Immature natural killer cell (primary cell): ENCODE results near the gene KRT7. TPM values are rescaled to one million over a fixed set of nuclear protein-coding genes. Genes with fewer than 3 reads are reported as not detected.

Experiments used
- DNase-seq, 3 donors: peaks; one replicate each; pipeline ENCODE4 v3.0.0; 2022; ENCODE audit warnings: mixed read lengths in 1 of 3
- H3K27ac Mint-ChIP-seq, 6 donors: one replicate each; pipeline ENCODE4 v1.8.0; 2020; ENCODE audit warnings: mixed read lengths in 6 of 6, mild to moderate bottlenecking in 5 of 6, inconsistent platforms in 4 of 6, moderate library complexity in 3 of 6
- H3K27me3 Mint-ChIP-seq, 3 donors: one replicate each; pipeline ENCODE4 v1.8.0; 2020 to 2021; ENCODE audit warnings: low read depth in 3 of 3, mild to moderate bottlenecking in 3 of 3, mixed read lengths in 3 of 3, moderate library complexity in 3 of 3, inconsistent platforms in 1 of 3
- H3K36me3 Mint-ChIP-seq, 3 donors: one replicate each; pipeline ENCODE4 v1.8.0; 2020; ENCODE audit warnings: mixed read lengths in 3 of 3, inconsistent platforms in 2 of 3, mild to moderate bottlenecking in 2 of 3
- H3K4me1 Mint-ChIP-seq, 2 donors: one replicate each; pipeline ENCODE4 v1.8.0; 2020; ENCODE audit warnings: inconsistent platforms in 2 of 2, mild to moderate bottlenecking in 2 of 2, mixed read lengths in 2 of 2, moderate library complexity in 1 of 2
- H3K4me3 Mint-ChIP-seq, 5 donors: one replicate each; pipeline ENCODE4 v1.8.0; 2020; ENCODE audit warnings: mild to moderate bottlenecking in 5 of 5, mixed read lengths in 5 of 5, inconsistent platforms in 3 of 5, moderate library complexity in 3 of 5
- H3K9me3 Mint-ChIP-seq, 6 donors: one replicate each; pipeline ENCODE4 v1.8.0; 2020; ENCODE audit warnings: mild to moderate bottlenecking in 6 of 6, mixed read lengths in 6 of 6, inconsistent platforms in 4 of 6, moderate library complexity in 3 of 6
- polyA plus RNA-seq, 3 donors: library from polyadenylated mRNA; unstranded; fragments of 300-500 nt; fragmentation: Illumina TruSeq; gene quantifications; one replicate each; pipeline ENCODE4 v1.2.3, GENCODE V29; 2021

KRT7 gene
- polyA plus RNA-seq, 3 donors from 2014 or later, result not detected

DNA sequence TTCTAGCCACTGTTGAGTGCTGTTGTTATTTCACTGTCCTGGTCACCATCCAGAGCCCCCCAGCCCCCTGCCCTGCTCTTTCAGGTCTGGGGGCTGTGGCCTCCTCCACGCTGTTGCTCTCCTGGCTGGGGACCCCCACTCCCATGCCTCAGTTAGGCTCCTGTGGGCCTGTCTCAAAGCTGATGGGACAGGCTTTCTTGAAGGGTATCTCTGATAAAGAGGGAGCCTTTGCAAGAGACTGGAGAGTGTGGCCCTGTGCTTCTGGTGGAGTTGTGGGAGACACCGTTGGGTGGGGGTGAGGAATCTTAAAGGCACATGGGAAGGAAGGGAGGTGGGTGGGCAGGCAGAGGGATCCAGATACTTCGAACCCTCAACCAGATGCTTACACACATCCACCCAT, 29.2 kb downstream of the KRT7 start:
- Mint-ChIP-seq H3K27ac (no peak overlapping the region), H3K36me3 (no peaks in the 10 kb centered on the region), H3K9me3 (no peaks in the 10 kb centered on the region), H3K4me3 (no peak overlapping the region), H3K4me1 (peaks cover 10 to 20% of the 10 kb centered on the region in 2 donors), H3K27me3 (peaks cover 4 to 8% (median 7%) of the 10 kb centered on the region in 3 donors)
- no peak for DNase-seq

DNA sequence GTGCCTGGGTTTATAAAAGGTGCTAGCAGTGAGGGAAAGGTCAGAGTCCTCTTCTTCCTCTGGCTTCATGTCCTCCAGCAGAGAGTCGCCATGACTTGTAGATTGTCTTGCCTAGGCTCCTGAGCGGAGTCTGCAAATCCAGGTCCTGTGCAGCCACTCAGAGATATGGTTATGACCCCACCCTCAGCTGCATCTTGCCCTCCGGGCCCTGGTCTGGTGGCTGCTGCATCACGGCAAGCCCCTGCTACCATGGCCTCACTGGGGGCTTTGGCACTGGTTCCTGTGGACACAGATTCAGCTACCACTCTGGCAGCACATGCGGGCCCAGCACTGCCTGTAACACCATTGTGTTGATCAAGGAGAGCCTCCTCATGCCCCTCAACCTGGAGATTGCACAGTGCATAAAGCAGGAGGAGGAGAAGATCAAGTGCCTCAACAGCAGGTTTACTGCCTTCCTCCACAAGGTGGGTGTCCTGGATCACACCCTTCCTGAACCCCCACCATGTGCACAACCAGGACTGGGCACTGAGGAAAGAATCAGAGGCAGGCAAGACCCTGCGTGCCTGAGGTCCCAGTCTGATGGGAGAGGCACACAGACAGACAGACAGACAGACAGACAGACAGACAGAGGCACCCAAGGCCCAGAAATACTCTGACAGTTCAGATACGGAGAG, 30.9 kb downstream of the KRT7 start:
- H3K36me3 Mint-ChIP-seq, result no peaks in the 10 kb centered on the region
- H3K27me3 Mint-ChIP-seq, result peaks cover 6 to 8% (median 7%) of the 10 kb centered on the region in 3 donors
- no peak for DNase-seq
- H3K4me1 Mint-ChIP-seq, result peaks cover 10 to 20% of the 10 kb centered on the region in 2 donors
- no peak overlapping the region for H3K4me3 Mint-ChIP-seq
- no peaks in the 10 kb centered on the region for H3K9me3 Mint-ChIP-seq
- H3K27ac Mint-ChIP-seq, result no peak overlapping the region

DNA sequence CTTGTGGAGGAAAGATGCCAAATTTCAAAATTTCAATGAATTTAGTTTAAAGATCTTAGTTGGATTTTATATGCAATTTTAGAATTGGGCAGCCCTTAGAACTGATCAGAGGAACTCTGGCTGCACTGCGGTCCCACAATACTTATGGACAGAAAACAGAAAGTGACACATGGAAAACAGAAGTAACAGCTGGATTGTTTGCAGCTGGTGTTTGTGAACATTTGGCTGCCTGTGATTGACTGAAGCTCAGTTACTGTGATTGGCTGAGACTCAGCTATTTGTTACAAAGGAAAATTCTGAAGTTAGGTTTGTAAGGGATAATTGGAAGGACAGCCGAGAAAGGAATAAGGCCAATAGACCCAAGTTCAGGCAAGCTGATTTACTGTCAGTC, 31.4 kb downstream of the KRT7 start:
- Mint-ChIP-seq H3K27ac (no peak overlapping the region), H3K36me3 (no peaks in the 10 kb centered on the region), H3K4me3 (no peak overlapping the region), H3K9me3 (no peaks in the 10 kb centered on the region), H3K27me3 (peaks cover 3 to 7% (median 6%) of the 10 kb centered on the region in 3 donors), H3K4me1 (peaks cover 10 to 15% of the 10 kb centered on the region in 2 donors)
- DNase-seq, result no peak

DNA sequence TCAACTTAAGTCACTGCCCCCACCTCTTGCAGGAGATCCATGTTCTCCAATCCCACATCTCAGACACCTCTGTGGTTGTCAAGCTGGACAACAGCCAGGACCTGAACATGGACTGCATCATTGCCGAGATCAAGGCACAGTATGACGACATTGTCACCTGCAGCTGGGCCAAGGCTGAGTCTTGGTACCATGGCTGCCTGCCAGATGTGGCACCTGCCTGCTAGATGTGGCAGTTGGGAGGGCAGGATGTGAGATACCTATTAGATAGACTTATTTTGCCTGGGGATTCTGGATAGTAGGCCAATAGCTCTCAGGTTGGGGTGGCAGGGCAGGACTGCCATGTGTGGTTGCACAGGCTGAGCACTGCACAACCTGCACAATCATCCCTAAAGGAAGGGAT, 33.5 kb downstream of the KRT7 start:
- Mint-ChIP-seq H3K4me1 (no peaks in the 10 kb centered on the region), H3K27ac (no peak overlapping the region), H3K27me3 (peaks cover under 1 to 10% (median 6%) of the 10 kb centered on the region in 3 donors), H3K4me3 (no peak overlapping the region), H3K9me3 (no peaks in the 10 kb centered on the region), H3K36me3 (no peaks in the 10 kb centered on the region)
- no peak for DNase-seq

DNA sequence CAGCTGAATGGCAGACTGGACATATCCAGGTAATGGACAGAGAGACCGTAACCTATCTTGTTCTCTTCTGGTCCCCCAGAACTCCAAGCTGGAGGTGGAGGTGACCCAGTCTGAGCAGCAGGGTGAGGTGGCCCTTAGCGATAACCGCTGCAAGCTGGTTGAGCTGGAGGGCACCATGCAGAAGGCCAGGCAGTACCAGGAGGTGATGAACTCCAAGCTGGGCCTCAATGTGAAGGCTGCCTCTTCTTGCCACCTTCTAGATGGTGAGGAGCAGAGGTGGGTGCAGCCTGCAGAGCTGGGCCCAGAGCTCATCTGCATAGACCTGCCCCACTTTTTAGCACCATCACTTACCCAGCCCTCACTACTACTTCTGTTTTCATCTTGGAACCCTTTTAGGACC, 34.2 kb downstream of the KRT7 start:
- Mint-ChIP-seq H3K4me3 (no peak overlapping the region), H3K36me3 (no peaks in the 10 kb centered on the region), H3K4me1 (no peaks in the 10 kb centered on the region), H3K27me3 (peaks cover 0 to 10% (median 6%) of the 10 kb centered on the region in 3 donors), H3K9me3 (no peaks in the 10 kb centered on the region), H3K27ac (no peak overlapping the region)
- DNase-seq, result no peak

DNA sequence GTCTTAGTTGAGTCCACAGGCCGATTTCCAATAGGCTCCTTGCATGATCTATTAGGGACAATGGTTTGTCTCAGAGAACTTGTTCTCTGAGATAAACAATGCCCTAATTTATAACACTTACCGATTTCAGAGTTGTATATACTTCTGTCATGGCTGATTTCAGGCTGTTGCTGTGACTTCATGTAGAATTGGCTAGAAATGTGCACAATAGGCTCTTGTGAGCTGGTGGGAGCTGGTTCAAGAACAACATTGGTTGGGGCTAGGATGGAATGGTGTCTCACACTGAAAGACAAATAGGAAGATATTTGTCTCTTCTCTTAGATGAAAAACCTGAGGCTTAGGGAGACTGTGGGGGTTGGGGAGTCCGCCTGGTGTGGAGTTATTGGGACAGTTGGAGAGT, 34.7 kb downstream of the KRT7 start:
- Mint-ChIP-seq H3K4me1 (no peaks in the 10 kb centered on the region), H3K9me3 (no peaks in the 10 kb centered on the region), H3K36me3 (no peaks in the 10 kb centered on the region), H3K27me3 (peaks cover 0 to 10% (median 3%) of the 10 kb centered on the region in 3 donors), H3K27ac (peak overlapping the region in 1 of 6 donors; percentile 51), H3K4me3 (no peak overlapping the region)
- no peak for DNase-seq

DNA sequence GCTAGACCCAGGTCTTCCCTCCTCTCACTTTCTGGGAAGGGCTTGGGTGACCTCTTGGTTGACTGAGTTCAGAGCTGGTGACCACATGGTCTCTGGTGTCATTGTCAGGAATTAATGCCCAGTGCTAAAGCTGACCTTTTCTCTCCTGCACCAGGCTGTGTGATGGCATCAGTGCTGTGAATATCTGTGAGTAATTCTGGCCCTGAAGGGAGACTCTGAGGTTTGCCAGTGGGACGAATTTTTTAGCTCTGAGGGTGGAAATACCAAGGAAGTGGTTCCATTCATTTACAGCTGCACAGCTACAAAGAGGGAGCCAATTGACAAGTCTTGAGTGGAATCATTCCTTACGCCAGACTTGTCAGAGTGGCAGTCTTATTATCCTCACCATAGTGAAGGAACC, 35.2 kb downstream of the KRT7 start:
- no peak overlapping the region for H3K4me3 Mint-ChIP-seq
- H3K27ac Mint-ChIP-seq, result no peak overlapping the region
- H3K9me3 Mint-ChIP-seq, result no peaks in the 10 kb centered on the region
- no peaks in the 10 kb centered on the region for H3K4me1 Mint-ChIP-seq
- DNase-seq, result no peak
- no peaks in the 10 kb centered on the region for H3K36me3 Mint-ChIP-seq
- peaks cover 3 to 10% (median 4%) of the 10 kb centered on the region in 3 donors for H3K27me3 Mint-ChIP-seq

DNA sequence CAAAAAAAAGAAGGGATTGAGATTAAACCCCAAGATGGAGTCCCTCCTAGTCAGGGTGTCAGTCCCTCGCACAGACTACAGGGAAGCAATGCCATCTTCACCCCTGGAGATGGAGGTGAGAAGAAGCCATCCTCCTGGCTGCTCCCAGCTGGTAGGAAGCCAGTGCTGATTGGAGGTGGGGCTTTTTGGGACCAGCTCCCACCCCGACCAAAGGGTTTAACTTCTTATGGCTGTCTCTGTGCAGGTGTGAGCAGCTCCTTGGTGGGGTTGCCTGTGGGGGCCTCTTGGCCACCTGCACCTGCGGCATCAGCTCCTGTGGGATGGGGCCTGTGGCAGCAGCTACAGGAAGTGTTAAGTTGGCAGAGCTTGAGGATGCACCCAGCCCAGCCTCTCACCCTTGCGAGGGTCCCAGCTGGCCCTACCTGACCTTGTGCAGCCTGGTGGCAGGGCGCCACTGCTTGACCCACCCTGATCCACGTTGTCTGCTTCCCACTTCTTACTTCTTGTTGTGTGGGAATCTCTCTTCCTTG, 37.6 kb downstream of the KRT7 start:
- H3K27ac Mint-ChIP-seq, result no peak overlapping the region
- H3K27me3 Mint-ChIP-seq, result peaks cover 3 to 13% (median 5%) of the 10 kb centered on the region in 3 donors
- H3K4me3 Mint-ChIP-seq, result no peak overlapping the region
- H3K4me1 Mint-ChIP-seq, result no peaks in the 10 kb centered on the region
- H3K9me3 Mint-ChIP-seq, result peaks cover 0 to 3% (median 0%) of the 10 kb centered on the region in 6 donors
- DNase-seq, result no peak
- H3K36me3 Mint-ChIP-seq, result no peaks in the 10 kb centered on the region

DNA sequence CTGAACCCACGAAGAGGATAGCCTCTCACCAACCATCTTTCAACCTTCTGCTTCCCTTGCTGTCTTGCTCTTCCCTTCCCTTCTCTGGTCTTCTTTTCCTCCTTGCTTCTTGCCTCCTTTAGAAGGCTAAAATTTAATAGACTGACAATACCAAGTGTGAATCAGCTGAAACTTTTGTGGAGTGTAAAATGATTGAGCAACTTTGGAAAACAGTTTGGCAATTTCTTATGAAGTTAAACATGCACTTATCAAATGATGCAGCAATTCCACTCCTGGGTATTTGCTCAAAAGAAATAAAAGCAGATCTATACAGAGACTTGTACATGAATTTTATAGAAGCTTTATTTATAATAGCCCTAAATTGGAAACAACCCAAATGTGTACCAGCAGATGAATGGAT, 38.1 kb downstream of the KRT7 start:
- Mint-ChIP-seq H3K9me3 (peaks cover 0 to 3% (median 0%) of the 10 kb centered on the region in 6 donors), H3K27me3 (peaks cover 3 to 13% (median 5%) of the 10 kb centered on the region in 3 donors), H3K4me3 (no peak overlapping the region), H3K27ac (no peak overlapping the region), H3K4me1 (no peaks in the 10 kb centered on the region), H3K36me3 (no peaks in the 10 kb centered on the region)
- no peak for DNase-seq

DNA sequence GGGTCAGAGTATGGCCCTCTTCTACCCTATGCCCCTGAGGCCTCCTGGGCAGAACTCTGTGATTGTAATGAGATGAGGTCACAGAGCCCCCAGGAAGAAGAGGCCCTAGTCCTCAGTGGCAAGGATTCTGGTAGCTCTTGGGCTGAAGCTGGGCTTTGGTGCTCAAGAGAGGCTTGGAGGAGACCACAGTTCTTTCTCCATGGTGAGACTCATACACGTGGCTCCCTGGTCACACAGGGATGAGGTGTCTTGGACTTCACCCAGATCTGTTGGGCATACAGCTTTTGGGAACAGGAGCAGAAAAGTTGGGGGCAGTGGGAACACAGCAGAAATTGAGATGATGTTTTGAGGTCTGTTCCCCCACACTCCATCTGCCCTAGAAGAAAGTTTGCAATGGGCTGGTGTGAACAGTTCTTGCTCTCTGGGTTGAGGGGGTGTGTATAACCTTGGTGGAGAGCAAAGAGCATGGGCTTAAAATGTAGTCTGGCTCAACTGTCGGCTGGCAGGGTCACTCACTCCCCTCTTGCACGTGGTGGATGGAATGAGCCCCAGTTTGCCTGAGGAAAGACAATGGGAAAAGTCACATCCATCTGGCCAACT, 41.6 kb downstream of the KRT7 start, which contains the start of gene KRT86:
Gene KRT86, plus strand, starts transcription at position 125 of the 600 bp plus-strand sequence. CDS start 27,272 bp downstream, outside the sequence.
- Mint-ChIP-seq H3K27me3 (peaks cover 6 to 11% (median 10%) of the 10 kb centered on the region in 3 donors), H3K4me1 (peaks cover 9 to 10% of the 10 kb centered on the region in 2 donors), H3K27ac (no peak within 1 kb of the TSS), H3K9me3 (peaks cover 0 to 3% (median 0%) of the 10 kb centered on the region in 6 donors), H3K4me3 (no peak within 1 kb of the TSS), H3K36me3 (no peaks in the 10 kb centered on the region)
- DNase-seq, result no peak

DNA sequence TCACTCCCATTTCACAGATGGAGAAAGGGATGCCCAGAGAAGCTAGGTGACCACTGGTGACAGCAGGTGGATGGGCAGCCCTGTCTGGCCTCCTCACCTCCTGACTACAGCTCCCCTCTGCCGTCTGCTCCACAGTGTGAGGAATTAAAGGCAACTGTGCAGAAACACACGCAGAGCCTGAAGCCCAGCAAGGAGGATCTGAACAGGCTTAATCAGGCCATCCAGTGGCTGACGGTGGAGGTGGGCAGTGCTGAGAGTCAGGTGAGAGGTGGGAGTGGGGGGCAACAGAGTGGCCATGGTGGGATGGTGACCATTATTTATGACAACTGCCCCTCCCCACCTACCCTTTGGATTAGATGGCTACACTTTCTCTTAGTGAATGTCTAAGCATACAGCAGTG, 42.6 kb downstream of the KRT7 start:
- Mint-ChIP-seq H3K27ac (no peak overlapping the region), H3K4me3 (no peak overlapping the region), H3K9me3 (peaks cover 0 to 3% (median 0%) of the 10 kb centered on the region in 6 donors), H3K4me1 (peaks cover 9 to 10% of the 10 kb centered on the region in 2 donors), H3K27me3 (peaks cover 6 to 13% (median 7%) of the 10 kb centered on the region in 3 donors), H3K36me3 (no peaks in the 10 kb centered on the region)
- no peak for DNase-seq

DNA sequence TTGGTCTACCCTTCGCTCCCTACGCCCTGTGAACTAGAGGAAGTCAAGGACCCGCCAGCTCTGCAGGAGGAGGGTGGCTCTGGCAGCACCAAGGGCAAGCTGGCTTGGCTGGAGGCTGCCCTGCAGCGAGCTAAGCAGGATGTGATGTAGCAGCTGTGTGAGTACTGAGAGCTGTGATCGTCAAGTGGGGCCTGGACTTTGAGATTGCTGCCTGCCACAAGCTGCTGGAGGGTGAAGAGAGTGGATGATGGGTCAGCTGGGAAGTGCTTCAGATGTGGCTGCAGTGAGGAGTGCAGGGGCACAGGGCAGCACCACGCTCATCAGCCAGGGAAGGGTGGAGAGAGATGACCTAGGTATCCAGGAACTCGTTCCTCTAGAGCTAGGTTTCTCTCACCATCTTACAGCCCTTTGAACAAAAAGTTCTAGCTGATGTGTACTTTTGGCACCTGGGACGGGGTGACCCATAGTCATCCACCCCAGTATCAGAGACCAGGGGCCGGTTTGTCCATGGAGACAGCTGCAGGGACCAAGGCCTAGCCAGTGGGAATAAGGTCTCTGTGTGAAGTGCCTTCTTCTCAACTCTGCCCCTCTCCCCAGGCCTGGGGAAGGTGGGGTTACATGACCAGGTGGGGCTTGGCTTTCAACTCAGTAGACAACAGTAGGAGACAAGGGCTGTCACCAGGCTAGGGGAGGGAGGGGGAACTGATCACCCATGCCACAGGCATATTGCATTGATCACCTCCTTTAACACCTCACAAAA, 44.6 kb downstream of the KRT7 start:
- Mint-ChIP-seq H3K27ac (no peak overlapping the region), H3K27me3 (peaks cover 3 to 13% (median 5%) of the 10 kb centered on the region in 3 donors), H3K36me3 (no peaks in the 10 kb centered on the region), H3K9me3 (peaks cover 0 to 3% (median 0%) of the 10 kb centered on the region in 6 donors), H3K4me3 (no peak overlapping the region), H3K4me1 (peaks cover 9 to 10% of the 10 kb centered on the region in 2 donors)
- DNase-seq, result no peak

DNA sequence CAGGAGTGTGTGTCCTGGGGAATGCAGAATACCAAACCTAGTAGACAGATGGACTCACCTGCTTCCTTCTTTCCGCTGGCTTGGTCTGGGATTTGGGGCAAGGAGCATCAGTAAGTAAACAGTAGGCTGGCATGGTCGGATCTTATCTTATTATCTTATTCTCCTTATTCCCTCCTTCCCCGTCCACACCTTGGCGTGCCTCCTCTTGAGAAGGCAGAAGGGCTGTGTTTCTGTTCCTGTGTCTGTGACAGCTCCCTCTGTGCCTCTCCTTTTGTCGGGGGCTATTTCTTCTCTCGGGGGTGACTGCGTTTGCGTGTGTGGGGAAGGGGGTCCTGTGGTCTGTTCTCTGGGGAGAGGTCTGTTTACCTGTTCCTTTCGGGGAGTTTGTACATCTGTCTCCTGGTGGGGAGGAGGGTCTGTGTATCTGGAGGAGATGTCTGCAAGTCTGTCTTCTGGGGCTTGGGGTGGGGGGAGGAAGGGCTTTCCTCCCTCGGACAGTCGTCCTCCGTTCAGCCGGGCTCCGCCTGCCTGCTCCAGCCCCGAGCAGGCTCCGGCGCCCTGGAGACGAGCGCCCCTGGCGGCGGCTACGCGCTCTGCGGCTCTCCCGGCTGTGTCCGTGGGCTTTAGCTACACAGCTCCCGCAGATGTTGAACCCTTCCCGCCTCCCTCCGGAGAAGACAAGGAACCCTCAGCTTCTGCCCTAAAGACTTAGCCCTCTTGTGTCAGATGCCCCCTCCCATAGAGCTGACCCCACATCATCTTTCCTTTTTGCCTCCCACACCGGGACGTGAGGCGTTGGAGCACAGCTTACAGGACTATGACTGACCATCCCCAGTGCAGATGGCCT, 45.8 kb downstream of the KRT7 start:
- Mint-ChIP-seq H3K4me3 (peak overlapping the region in 2 of 5 donors; percentile 17 to 29), H3K4me1 (peaks cover 9 to 10% of the 10 kb centered on the region in 2 donors), H3K27ac (peak overlapping the region in 2 of 6 donors; percentile 22 to 59), H3K36me3 (no peaks in the 10 kb centered on the region), H3K27me3 (peaks cover 3 to 11% (median 5%) of the 10 kb centered on the region in 3 donors), H3K9me3 (peaks cover 0 to under 1% (median 0%) of the 10 kb centered on the region in 6 donors)
- DNase-seq, result peak; percentile 75 to 77 (median 75)
